Parathyroid adenoma (tissue), 2 donors: ENCODE data around the gene PPIB.
A peak's percentile ranks its signal among the peaks of the same experiment; 100 is the strongest.

Experiments used
- H2AFZ ChIP-seq: fragments of 300-600 bp; sonication (generic); one replicate; pipeline ENCODE4 v1.7.0; 2017; ENCODE audit warnings: antibody characterized with exemption, mild to moderate bottlenecking
- H3K27ac ChIP-seq: fragments of 300-600 bp; sonication (generic); one replicate; pipeline ENCODE4 v1.7.0; 2017
- H3K27me3 ChIP-seq: fragments of 300-600 bp; sonication (generic); one replicate; pipeline ENCODE4 v1.7.0; 2017; ENCODE audit warnings: low read length; ENCODE audit not compliant: control insufficient read depth, insufficient read depth
- H3K36me3 ChIP-seq: fragments of 300-600 bp; sonication (generic); one replicate; pipeline ENCODE4 v1.7.0; 2017; ENCODE audit warnings: low read length; ENCODE audit not compliant: control insufficient read depth, insufficient read depth
- H3K4me1 ChIP-seq: fragments of 300-600 bp; sonication (generic); one replicate; pipeline ENCODE4 v1.7.0; 2017; ENCODE audit warnings: control low read depth
- H3K4me2 ChIP-seq: fragments of 300-600 bp; sonication (generic); one replicate; pipeline ENCODE4 v1.7.0; 2017; ENCODE audit warnings: low read length
- H3K4me3 ChIP-seq: fragments of 300-600 bp; sonication (generic); one replicate; pipeline ENCODE4 v1.7.0; 2017; ENCODE audit warnings: low read depth, low read length
- H3K79me2 ChIP-seq: fragments of 300-600 bp; sonication (generic); one replicate; pipeline ENCODE4 v1.7.0; 2017; ENCODE audit warnings: control low read depth
- H3K9ac ChIP-seq: fragments of 300-600 bp; sonication (generic); one replicate; pipeline ENCODE4 v1.7.0; 2017; ENCODE audit warnings: mild to moderate bottlenecking
- H3K9me3 ChIP-seq: fragments of 300-600 bp; sonication (generic); one replicate; pipeline ENCODE4 v1.7.0; 2017; ENCODE audit warnings: low read length; ENCODE audit not compliant: control insufficient read depth
- TF ChIP-seq, protein P1 (sequence below): fragments of 300-600 bp; sonication (generic); IDR thresholded peaks from one replicate; pipeline ENCODE4 v1.7.0; 2017; ENCODE audit warnings: antibody characterized with exemption, mild to moderate bottlenecking
- donor health status: primary hyperparathyroidism.

The PPIB gene

DNA sequence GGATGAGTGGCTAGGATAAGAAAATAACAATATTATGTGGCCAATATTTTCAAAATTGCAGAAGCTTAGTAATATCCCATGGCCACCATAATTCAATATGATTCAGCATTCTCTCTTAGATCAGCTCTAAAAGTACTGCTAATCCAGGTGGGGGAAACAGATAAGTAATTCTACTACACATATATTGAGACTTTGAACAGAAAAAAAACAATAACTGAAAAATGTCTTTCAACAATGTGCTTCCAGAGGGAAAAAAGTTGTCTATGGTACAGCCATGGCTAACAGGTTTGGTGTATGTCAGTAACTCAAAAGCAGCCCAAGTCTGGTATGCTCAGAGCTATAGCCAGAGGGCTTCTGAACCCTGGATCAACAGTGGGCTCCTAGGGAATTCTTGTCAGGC is 42.4 kb upstream of the PPIB start:
- Histone ChIP-seq H3K4me2 (no peak overlapping the region), H3K9me3 (no peaks in the 10 kb centered on the region), H3K27me3 (no peaks in the 10 kb centered on the region), H2AFZ (no peak overlapping the region), H3K27ac (no peak overlapping the region), H3K4me1 (no peaks in the 10 kb centered on the region), H3K36me3 (no peaks in the 10 kb centered on the region), H3K4me3 (no peak overlapping the region), H3K79me2 (no peaks in the 10 kb centered on the region), H3K9ac (no peak overlapping the region)
- TF ChIP-seq, protein P1, sequence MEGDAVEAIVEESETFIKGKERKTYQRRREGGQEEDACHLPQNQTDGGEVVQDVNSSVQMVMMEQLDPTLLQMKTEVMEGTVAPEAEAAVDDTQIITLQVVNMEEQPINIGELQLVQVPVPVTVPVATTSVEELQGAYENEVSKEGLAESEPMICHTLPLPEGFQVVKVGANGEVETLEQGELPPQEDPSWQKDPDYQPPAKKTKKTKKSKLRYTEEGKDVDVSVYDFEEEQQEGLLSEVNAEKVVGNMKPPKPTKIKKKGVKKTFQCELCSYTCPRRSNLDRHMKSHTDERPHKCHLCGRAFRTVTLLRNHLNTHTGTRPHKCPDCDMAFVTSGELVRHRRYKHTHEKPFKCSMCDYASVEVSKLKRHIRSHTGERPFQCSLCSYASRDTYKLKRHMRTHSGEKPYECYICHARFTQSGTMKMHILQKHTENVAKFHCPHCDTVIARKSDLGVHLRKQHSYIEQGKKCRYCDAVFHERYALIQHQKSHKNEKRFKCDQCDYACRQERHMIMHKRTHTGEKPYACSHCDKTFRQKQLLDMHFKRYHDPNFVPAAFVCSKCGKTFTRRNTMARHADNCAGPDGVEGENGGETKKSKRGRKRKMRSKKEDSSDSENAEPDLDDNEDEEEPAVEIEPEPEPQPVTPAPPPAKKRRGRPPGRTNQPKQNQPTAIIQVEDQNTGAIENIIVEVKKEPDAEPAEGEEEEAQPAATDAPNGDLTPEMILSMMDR, result no peak

DNA sequence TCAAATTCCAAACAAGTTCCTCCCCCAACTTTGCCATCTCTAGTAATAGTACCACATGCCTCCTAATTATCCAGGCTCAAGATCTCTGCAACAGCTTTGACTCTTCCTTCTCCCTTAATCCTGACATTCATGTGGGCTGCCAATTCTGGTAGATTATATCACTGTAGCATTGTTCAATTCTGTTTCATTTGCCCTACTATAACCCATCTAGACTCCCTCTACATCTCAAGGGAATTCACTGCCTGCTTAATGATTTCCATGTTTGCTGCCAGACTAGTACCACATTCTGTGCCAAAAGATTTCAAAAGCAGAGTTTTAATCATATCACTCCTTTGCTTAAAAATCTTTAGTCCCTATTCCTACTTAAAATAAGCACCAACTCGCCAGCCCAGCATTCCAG is 34.6 kb upstream of the PPIB start:
- Histone ChIP-seq H3K27me3 (no peaks in the 10 kb centered on the region), H3K27ac (peak overlapping the region; percentile 29), H2AFZ (no peak overlapping the region), H3K79me2 (no peaks in the 10 kb centered on the region), H3K4me2 (no peak overlapping the region), H3K4me3 (no peak overlapping the region), H3K4me1 (peaks cover 10% of the 10 kb centered on the region), H3K36me3 (no peaks in the 10 kb centered on the region), H3K9me3 (no peaks in the 10 kb centered on the region), H3K9ac (no peak overlapping the region)
- TF ChIP-seq, protein P1, result no peak

DNA sequence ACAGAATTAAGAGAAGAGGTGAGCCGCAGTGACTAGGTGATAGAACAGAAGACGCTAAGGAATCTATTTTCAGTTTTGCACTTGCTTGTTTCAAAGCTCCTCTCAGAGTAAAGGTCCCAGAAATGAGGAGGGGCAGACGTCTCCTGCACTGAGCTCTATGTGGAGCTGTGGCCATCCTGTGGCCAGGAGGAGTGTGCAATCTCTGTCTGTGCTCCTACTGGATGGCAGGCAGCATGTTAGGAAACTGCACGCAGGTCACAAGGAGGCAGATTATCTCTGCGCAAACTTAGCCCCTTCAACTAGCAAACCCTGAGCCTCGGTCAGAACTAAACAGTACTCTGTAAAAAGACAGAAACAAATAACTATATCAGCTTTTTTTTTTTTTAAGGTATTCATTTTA is 31.1 kb upstream of the PPIB start:
- H2AFZ ChIP-seq, result no peak overlapping the region

DNA sequence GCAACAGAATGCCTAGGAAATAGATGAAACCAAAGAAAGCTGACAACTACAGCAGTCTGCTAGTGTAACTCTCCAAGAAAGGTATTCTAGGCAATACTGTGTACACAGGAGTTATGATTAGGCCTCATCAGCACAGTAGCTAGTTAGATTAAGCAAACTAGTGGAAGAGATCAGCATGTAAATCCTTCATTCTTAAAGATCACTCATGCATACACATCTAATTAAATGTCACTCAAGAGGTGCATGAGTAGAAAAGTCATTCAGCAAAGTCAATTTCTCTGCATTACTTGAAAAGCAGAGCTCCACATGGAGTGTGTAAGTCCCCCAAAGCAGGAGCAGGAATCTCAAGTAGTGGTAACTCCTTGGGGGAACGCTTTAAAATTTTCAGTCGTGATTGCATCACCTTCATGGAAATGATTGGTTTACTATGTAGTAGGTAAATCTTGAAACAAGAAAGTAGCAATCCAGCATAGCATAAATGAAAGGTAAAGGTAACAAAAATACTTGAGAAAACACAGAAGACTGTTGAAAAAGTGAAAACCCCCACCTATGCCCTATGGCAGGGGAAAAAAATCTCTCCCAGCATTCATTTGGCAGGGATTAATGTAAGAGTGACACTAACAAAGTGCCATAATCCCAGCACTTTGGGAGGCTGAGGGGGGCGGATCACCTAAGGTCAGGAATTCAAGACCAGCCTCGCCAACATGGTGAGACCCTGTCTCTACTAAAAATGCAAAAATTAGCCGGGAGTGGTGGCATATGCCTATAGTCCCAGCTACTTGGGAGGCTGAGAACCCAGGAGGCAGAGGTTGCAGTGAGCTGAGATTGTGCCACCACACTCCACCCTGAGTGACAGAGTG is 29.4 kb upstream of the PPIB start:
- Histone ChIP-seq H2AFZ (no peak overlapping the region), H3K79me2 (no peaks in the 10 kb centered on the region), H3K4me3 (no peak overlapping the region), H3K27me3 (no peaks in the 10 kb centered on the region), H3K27ac (no peak overlapping the region), H3K9me3 (no peaks in the 10 kb centered on the region), H3K4me2 (no peak overlapping the region), H3K9ac (no peak overlapping the region), H3K4me1 (peaks cover 4% of the 10 kb centered on the region), H3K36me3 (no peaks in the 10 kb centered on the region)
- TF ChIP-seq, protein P1, result no peak

More for the DNA sequence above, 31.1 kb upstream of the PPIB start:
- H3K27me3 ChIP-seq, result no peaks in the 10 kb centered on the region
- no peaks in the 10 kb centered on the region for H3K79me2 ChIP-seq
- H3K36me3 ChIP-seq, result no peaks in the 10 kb centered on the region
- TF ChIP-seq, protein P1, result no peak
- H3K9ac ChIP-seq, result no peak overlapping the region
- no peak overlapping the region for H3K4me2 ChIP-seq
- H3K4me1 ChIP-seq, result peaks cover 10% of the 10 kb centered on the region
- H3K9me3 ChIP-seq, result no peaks in the 10 kb centered on the region
- H3K4me3 ChIP-seq, result no peak overlapping the region
- H3K27ac ChIP-seq, result no peak overlapping the region
